NK-92 (cell line): Measurements from ENCODE around the gene CATSPERZ.
"Not testable (repeated sequence)": the region's sequence is repeated elsewhere in the genome, so short reads cannot be mapped to it uniquely, and the experiment has no call there.

ENCODE experiments used
- DNase-seq: peaks from one replicate; lab custom pipeline; 2025; ENCODE audit not compliant: unreplicated experiment; lab: John Stamatoyannopoulos, UW

Gene CATSPERZ

DNA sequence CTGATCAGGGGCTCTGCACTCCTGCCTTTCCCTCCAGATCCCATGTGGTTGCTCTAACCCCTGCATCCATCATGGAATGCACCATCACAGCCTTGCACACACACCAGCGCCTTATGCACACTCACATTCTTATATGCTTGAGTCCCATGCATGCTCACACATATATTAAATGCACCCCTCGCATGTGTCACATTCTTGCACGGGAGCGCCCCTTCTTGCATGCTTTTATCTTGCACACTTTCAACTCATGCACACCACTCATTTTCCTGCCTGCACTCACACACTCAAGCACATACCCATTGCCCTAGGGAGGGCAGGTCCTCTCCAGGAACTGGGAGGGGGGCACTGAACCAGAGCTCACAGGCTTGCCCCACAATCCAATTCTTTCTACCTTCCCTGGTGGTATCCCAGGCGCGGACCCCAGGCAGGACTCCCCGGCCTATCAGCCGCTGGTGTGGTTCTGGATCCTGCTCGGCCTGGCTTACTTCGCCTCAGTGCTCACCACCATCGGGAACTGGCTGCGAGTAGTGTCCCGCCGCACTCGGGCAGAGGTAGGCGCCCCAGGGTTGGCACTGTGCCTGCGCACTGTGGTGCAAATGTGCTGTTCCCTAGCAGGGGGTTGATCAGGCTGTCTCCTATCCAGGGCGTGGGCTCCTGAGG, 2.3 kb upstream of the CATSPERZ start:
- no peak for DNase-seq

DNA sequence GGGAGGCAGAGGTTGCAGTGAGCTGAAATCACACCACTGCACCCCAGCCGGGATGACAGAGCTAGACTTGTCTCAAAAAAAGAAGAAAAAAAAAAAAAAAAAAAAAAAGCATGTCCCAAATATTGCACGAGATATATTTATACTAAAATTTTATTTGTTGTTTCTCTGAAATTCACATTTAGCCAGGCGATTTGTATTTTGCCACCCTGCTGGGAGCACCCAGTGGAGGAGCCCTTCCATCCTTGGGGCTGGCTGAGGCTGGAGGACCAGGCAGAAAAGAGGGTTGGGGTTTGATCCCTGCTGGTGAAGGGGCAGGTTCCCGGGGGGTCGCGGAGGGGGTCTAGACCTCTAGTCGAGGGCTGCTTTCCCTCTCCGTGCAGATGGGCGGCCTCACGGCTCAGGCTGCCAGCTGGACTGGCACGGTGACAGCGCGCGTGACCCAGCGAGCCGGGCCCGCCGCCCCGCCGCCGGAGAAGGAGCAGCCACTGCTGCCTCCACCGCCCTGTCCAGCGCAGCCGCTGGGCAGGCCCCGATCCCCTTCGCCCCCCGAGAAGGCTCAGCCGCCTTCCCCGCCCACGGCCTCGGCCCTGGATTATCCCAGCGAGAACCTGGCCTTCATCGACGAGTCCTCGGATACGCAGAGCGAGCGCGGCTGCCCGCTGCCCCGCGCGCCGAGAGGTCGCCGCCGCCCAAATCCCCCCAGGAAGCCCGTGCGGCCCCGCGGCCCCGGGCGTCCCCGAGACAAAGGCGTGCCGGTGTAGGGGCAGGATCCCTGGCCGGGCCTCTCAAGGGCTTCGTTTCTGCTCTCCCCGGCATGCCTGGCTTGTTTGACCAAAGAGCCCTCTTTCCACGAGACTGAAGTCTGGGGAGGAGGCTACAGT, 952 bp upstream of the CATSPERZ start:
- DNase-seq = no peak

DNA sequence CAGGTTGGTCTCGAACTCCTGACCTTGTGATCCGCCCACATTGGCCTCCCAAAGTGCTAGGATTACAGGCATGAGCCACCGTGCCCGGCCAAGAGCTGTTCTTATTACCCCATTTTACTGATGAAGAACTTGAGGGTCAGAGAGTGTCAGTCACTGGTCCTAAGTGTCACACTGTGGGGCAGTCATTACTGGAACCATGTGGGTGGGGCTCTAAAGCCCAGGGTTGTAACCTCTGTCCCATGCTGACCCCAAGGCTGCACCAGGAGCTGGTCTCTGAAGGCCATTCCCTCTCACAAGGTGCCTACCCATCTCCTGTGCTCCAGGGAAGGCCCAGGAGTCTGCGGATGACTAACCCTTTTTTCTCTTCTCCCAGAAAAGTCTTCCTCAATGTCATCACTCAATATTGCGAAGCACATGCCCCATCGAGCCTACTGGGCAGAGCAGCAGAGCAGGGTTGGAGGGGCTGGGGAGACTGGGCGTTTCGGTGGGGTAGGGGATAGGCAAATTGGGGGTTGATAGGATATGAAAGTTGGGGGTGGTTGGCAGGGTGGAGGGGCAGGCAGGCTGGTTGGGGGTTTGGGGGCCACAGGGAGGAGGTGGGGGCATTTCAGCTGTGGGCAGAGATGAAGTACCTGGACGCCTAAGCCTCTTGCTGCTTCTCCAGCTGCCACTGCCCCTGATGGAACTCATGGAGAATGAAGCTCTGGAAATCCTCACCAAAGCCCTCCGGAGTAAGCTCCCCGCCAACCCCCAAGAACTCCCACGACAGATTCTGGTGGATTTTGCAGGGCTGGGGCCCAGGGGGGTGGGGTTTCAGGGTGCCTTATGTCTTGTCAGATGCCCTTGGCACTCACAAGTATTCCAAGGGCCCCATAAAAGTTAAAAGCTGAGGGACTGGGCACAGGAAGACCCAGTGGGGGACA, 3.2 kb downstream of the CATSPERZ start:
- no peak for DNase-seq

DNA sequence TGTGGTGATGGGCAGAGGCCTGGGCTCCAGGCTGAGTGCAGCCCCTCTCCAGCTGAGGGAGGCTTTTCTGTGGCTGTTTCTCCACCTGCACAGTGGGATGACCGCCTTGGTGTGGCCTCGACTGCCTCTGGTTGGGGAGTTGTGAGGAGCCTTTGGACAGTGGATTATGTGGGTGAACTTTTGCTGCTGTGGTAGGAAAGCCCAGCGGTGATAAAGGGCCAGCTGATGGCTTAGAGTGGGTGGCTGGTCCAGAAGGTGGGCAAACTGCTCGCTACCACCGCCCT, 3.8 kb downstream of the CATSPERZ start:
- DNase-seq = no peak

DNA sequence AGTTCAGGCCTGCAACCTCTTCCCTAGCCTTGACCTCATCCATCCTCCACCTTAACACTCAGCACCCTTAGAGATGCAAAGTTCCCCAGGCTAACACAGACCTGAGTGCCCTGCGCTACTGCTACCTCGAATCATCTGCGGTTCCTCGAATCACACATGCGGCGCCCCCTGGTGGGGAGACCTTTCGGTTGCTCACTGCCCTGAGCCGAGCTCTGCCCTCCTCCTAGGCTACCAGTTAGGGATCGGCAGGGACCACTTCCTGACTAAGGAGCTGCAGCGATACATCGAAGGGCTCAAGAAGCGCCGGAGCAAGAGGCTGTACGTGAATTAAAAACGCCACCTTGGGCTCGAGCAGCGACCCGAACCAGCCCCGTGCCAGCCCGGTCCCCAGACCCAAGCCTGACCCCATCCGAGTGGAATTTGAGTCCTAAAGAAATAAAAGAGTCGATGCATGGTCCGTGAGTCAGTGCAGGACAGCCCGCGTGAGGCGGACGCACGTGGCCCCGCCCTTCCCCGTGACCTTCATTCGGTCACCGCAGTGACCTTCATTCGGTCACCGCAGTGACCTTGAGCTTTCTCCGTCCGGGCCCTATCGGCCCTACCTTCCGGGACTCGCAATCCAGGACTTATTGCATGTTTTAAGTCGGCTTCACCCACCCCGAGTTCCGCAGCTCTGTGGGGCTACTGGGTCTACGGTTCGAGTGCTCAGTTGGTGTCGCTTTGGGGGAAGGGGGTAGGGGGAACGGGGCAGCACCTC, 4.3 kb downstream of the CATSPERZ start:
- no peak for DNase-seq

DNA sequence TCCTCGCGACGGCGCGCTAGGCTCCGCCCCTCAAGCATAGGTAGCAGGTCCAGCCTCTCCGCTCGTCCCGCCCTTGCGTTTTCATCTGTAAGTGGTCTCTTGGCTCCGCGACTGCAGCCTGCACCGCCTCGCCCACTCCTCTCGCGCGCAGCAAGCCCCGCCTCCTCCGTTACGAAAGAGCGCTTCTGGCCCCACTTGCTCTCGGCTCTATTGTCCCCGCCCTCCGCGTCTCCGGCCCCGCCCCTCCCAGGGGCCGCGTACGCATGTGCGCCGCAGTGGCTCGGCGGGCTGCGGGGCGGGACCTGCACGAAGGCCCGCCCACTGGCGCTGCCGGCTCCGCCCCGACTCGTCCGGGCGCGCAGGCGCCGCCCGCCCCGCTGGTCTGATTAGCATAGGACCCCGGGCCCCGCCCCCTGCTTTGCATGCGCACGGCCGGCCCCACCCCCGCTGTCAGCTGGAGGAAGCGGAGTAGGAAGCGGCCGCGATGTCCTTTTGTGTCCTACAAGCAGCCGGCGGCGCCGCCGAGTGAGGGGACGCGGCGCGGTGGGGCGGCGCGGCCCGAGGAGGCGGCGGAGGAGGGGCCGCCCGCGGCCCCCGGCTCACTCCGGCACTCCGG, 5.0 kb downstream of the CATSPERZ start, which contains the start of gene ESRRA:
Gene ESRRA, plus strand, starts transcription at position 450 of the 616 bp plus-strand sequence. CDS start 1,656 bp downstream, outside the sequence.
- DNase-seq = peak; percentile 100

DNA sequence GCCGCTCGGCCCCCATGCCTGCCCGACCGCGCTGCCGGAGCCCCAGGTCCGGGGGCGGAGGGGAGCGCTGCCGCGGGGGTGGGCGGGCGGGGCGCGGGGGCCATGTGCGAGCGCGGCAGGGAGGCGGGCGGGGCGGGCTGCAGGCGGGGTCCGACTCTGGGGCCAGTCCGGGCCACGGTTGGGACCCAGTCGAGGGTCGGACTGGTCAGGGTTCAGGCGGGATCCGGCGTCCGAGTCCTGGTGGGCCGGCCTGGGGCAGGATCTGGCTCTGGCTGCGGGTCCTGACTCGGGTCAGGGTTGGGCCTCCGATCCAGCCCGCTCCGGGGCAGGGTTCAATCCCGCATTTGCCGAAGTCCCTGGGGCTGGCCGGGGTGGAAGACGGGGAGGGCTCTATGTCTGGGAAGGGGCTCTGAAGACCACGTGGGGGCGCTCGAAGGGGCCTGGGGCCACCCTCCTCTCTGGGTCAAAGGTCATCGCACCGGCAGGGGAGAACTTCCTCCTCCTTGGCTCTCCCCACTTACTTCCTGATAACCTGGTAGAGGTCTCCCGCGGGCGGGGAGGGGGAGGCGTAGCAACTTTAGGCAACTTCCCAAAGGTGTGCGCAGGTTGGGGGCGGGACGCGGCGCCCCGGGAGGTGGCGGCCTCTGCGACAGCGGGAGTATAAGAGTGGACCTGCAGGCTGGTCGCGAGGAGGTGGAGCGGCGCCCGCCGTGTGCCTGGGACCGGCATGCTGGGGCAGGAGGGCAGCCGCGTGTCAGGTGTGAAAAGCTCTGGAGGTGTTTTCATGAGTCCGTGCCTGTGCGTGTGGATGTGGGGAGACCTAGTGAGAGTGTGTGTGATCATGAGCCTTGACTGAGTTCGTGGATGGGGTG, 5.8 kb downstream of the CATSPERZ start:
- DNase-seq = no peak

DNA sequence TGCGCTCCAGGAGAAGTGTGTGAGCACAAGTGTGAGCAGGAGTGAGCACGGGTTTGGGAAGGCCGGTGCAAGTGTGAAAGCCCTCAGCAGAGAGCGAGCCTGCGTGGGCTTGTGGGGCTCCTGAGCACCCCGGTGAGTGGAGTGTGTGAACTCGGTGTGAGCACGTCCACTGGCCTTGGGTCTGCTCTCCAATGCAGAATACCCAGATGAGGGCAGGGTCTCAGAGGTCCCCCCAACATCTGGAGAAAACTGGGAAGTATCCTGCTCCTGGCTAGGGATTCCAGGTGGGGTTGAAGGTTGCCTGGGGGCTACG, 6.4 kb downstream of the CATSPERZ start:
- no peak for DNase-seq

DNA sequence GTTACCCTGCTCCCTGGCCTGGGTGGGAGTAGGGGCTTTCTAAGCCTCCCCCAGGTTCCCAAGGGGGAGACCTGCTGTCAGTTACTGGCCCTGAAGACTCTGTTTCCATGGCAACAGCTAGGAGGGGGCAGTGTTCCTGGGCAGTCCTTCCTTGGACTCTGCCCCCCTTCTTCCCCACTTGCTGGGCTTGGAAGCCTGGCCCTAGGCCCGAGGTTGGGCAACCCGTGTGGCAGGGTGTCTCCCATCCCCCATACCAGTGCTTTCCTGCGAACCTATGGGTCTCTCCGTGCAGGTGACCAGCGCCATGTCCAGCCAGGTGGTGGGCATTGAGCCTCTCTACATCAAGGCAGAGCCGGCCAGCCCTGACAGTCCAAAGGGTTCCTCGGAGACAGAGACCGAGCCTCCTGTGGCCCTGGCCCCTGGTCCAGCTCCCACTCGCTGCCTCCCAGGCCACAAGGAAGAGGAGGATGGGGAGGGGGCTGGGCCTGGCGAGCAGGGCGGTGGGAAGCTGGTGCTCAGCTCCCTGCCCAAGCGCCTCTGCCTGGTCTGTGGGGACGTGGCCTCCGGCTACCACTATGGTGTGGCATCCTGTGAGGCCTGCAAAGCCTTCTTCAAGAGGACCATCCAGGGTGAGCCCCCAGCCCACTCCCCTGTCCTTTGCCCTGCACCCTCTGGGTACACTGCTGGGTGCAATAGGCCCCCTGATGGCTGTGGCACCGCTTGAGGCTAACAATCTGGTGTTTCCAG, 6.9 kb downstream of the CATSPERZ start:
- no peak for DNase-seq

DNA sequence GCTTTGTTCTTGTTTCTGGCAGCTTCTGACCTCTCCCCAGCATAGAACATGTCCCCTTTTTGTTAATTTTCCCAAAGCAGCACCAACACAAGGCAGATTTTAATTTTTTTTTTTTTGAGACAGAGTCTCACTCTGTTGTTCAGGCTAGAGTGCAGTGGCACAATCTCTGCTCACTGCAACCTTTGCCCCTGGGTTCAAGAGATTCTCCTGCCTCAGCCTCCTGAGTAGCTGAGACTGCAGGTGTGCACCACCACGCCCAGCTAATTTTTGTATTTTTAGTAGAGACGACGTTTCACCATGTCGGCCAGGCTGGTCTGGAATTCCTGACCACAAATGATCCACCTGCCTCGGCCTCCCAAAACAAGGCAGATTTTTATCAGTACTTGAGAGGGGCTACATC, 7.6 kb downstream of the CATSPERZ start:
- DNase-seq = not testable (repeated sequence)

DNA sequence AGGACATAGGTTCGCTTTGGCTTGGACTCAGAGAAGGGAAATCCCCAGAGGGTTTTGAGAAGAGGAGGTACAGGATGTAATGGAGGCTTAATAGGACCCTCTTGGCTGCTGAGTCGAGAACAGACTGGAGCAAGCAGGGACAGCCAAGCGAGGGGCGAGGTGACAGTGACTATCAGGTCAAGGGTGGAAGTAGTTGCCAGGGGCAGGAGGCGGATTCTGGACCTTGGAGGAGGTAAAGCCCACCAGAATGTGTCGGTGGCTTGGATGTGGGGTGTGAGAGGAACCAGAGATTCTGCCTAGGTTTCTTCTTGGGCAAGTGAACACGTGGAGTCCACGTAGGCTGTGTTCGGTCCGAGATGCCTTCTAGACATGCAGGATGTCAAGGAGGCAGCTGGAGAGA, 12.8 kb downstream of the CATSPERZ start:
- DNase-seq = no peak

DNA sequence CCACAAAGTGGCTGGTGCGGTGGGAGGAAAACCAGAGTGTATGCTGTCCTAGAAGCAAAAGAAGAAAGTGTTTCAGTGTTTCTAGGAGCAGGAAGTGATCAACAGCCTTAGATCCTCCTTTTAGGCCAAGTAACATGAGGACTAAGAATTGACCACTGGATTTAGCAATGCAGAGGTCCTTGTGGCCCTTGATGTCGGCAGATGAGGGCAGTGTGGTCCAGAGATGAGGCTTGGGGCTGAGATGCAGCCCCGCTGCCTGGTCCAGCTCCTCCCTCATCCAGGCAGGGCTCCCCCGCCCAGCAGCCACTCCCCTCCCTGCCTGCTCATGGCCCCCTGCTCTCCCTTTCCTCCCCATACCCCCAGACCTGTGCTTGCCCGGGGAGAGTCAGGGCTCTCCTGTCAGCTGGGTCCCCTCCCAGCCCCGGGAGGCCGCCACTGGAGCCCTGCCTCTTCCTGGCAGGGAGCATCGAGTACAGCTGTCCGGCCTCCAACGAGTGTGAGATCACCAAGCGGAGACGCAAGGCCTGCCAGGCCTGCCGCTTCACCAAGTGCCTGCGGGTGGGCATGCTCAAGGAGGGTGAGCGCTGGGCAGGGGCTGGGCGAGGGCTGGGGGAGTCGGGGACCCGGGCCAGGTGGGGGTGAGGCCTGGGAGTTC, 13.5 kb downstream of the CATSPERZ start:
- DNase-seq = no peak

DNA sequence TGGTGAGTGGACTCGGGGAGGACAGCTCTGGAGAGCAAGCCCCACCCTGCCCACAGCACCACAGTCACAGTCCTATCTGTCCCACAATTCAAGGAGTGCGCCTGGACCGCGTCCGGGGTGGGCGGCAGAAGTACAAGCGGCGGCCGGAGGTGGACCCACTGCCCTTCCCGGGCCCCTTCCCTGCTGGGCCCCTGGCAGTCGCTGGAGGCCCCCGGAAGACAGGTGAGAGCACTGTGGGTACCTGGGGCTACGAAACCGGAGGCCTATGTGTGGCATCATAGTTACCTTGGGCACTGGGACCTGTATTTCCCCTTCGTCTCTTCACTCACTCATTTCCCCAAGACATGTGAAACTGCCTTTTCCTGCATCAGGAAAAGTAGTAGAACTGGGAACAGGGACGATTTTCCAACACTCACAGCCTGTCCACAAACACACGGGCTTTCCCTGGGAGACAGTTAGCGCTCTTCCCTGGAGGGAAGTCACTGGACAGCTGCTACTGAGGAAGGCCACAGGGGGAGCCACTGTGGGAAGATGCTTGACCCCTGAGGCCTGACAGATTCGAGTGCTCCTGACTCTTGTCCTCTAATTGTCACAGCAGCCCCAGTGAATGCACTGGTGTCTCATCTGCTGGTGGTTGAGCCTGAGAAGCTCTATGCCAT, 14.1 kb downstream of the CATSPERZ start:
- no peak for DNase-seq

DNA sequence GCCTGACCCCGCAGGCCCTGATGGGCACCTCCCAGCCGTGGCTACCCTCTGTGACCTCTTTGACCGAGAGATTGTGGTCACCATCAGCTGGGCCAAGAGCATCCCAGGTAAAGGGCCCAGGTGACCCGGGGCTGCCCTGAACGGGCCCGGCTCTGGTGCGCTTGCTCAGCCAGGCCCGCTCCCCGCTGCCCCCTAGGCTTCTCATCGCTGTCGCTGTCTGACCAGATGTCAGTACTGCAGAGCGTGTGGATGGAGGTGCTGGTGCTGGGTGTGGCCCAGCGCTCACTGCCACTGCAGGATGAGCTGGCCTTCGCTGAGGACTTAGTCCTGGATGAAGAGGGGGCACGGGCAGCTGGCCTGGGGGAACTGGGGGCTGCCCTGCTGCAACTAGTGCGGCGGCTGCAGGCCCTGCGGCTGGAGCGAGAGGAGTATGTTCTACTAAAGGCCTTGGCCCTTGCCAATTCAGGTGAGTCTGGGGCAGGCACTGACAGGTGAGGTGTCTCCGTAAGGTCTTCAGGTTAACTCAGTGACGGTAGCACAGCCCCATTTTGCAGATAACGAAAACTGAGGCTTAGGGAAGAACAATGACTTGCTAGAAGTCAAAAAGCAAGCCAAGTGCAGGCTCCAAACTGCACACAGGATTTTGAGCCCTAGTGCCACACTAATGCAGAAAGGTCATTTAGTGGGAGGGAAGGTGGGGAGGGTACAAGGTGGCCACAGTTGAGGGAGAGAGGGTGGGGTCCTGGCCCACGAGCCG, 14.8 kb downstream of the CATSPERZ start:
- no peak for DNase-seq

DNA sequence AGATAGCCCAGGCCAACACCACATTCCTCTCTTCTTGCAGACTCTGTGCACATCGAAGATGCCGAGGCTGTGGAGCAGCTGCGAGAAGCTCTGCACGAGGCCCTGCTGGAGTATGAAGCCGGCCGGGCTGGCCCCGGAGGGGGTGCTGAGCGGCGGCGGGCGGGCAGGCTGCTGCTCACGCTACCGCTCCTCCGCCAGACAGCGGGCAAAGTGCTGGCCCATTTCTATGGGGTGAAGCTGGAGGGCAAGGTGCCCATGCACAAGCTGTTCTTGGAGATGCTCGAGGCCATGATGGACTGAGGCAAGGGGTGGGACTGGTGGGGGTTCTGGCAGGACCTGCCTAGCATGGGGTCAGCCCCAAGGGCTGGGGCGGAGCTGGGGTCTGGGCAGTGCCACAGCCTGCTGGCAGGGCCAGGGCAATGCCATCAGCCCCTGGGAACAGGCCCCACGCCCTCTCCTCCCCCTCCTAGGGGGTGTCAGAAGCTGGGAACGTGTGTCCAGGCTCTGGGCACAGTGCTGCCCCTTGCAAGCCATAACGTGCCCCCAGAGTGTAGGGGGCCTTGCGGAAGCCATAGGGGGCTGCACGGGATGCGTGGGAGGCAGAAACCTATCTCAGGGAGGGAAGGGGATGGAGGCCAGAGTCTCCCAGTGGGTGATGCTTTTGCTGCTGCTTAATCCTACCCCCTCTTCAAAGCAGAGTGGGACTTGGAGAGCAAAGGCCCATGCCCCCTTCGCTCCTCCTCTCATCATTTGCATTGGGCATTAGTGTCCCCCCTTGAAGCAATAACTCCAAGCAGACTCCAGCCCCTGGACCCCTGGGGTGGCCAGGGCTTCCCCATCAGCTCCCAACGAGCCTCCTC, 15.7 kb downstream of the CATSPERZ start:
- not testable (repeated sequence) for DNase-seq

DNA sequence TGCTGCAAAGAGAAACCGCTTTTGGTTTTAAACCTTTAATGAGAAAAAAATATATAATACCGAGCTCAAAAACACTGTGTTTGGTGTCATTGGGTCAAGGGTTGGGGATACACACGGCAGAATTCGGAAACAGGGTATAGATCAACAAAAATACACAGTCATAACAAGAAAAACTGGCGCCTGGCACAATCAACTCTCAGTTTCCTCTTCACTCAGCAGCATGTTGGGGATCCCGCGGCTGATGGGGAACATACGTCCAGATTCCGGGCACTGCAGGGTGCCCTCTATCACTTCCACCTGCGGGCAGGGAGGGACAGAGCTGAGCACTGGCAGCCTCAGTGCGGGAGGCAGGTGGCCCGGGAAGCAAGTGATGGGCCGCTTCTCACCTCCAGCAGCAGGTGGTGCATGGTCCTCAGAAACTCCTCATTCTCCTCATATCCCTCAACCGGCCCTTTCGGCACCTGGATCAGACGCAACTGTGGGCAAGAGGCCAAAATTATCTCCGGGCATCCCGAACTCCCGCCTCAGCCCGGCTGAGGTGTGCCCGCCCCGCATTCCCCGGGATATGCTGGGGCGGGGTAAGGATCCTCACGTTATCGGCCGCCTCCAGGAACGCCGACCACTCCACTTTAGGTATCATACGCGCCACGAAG, 16.6 kb downstream of the CATSPERZ start:
- no peak for DNase-seq
